GM13977 (cell line): ENCODE results near the gene DCAF10.
A peak's percentile ranks its signal among the peaks of the same experiment; 100 is the strongest.
"Not testable (repeated sequence)": the region's sequence is repeated elsewhere in the genome, so short reads cannot be mapped to it uniquely, and the experiment has no call there.

ENCODE experiments used
- DNase-seq: peaks from one replicate; pipeline ENCODE4 v3.0.0; 2012; ENCODE audit warnings: low spot score
- CTCF ChIP-seq: IDR thresholded peaks from 2 replicates; pipeline ENCODE4 v1.5.1; 2012; ENCODE audit warnings: mild to moderate bottlenecking, control low read depth; ENCODE audit not compliant: insufficient read depth; ENCODE audit errors: extremely low read depth, missing control alignments
- in situ Hi-C: fragments of 300-500 bp; cut with MboI; formaldehyde crosslinking; loops from one replicate; pipeline ENCODE4 v1.12.0; 2022; ENCODE audit warnings: low sequenced_read_pairs, low pct_unique_long_range_greater_than_20kb, mixed read lengths, inconsistent platforms; ENCODE audit not compliant: unreplicated experiment

The DCAF10 gene

GRCh38 chr9:37811906-37812476, 11.4 kb downstream of the DCAF10 start:
- no peak for TF ChIP-seq CTCF
- in situ Hi-C loops = no loop called here
- no peak for DNase-seq

- no peak for DNase-seq
- TF ChIP-seq CTCF = no peak
- in situ Hi-C loops = no loop called here
Observed at GRCh38 chr9:37812773-37813379, 12.3 kb downstream of the DCAF10 start.

GRCh38 chr9:37818849-37819248, 18.3 kb downstream of the DCAF10 start:
- in situ Hi-C loops = no loop called here
- no peak for TF ChIP-seq CTCF
- DNase-seq = no peak

- DNase-seq = peak; percentile 23
- TF ChIP-seq CTCF = no peak
- in situ Hi-C loops = no loop called here
Observed at GRCh38 chr9:37820142-37820541, 19.5 kb downstream of the DCAF10 start.

GRCh38 chr9:37825174-37825573, 24.6 kb downstream of the DCAF10 start:
- DNase-seq, in situ Hi-C loops: not testable (repeated sequence)

GRCh38 chr9:37827483-37828165, 27.0 kb downstream of the DCAF10 start:
- DNase-seq = no peak
- TF ChIP-seq CTCF = no peak
- in situ Hi-C loops = no loop called here

- in situ Hi-C loops = no loop called here
- no peak for TF ChIP-seq CTCF
- no peak for DNase-seq
Observed at GRCh38 chr9:37835821-37836220, 35.2 kb downstream of the DCAF10 start.
